ENCODE data around the gene TMEM209.

The TMEM209 gene

DNA sequence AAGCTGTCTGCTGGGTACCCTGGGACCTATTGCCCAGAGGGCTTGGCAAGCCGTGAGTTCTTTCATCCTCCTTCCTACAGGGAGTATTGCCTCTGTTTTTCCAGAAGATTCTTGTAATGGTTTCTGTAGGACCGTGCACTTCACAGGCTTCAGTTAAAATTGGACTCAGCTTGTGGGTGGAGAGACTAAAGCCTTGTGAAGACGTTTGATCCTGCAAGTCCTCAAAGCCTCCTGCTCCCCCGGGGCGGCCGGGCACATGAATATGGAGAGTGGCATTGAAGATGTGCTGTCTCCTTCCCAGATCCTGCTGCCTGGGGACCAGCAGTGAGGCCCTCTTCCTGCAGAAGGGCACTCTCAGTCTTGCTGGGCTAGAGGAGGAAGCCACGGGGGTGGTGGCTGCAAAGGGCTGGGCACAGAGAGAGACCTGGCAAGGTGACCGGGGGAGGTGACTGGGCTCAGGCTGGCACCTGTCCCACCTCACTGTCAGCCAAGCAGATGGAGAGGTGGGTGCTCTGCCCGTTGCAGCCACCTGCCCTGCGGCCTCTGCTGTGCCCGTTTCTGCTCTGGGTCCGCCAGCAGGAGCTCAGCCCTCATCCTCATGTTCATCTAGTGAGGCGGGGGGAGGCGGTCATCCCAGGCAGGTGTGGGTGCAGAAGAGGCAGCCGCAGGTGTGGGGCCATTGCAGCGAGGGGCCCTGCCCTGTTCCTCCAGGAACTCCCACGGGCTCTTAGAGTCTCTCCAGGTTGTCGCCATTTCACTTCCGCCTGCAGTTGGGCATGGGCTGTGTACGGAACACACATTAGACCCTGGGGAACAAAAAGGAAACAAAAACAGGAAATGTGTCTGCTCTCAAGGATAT is 55.7 kb downstream of the TMEM209 start:
- Histone ChIP-seq H3K4me3 (ENCODE audit: low read depth, low read length, poor library complexity, severe bottlenecking) (peak overlapping the region; percentile 10), H3K36me3 (ENCODE audit: insufficient read depth, low read length) (no peaks in the 10 kb centered on the region), H2AFZ (ENCODE audit: low read length) (no peak overlapping the region), H3K79me2 (ENCODE audit: insufficient read depth, low read length) (no peaks in the 10 kb centered on the region), H3F3A (ENCODE audit: insufficient read depth, low read length) (peaks cover 10% of the 10 kb centered on the region; the same call in 1 of the 2 replicates), H3K9me3 (ENCODE audit: low read length) (no peaks in the 10 kb centered on the region), H3K4me1 (ENCODE audit: insufficient read depth, low read length, severe bottlenecking) (peaks cover 34% of the 10 kb centered on the region), H3K9ac (ENCODE audit: low read length) (no peak overlapping the region), H4K20me1 (ENCODE audit: insufficient read depth, low read length) (no peaks in the 10 kb centered on the region), H3K4me2 (ENCODE audit: low read length) (peak overlapping the region; percentile 42), H3K9me2 (ENCODE audit: low read depth, low read length) (no peaks in the 10 kb centered on the region), H3K27ac (ENCODE audit: low read depth, low read length, poor library complexity, severe bottlenecking) (peak overlapping the region; percentile 79), H3K27me3 (ENCODE audit: insufficient read depth, low read length) (no peaks in the 10 kb centered on the region)
- TF ChIP-seq EZH2 (IDR thresholded peaks at IDR 0.05; ENCODE audit: borderline replicate concordance, low read length), result no peak
- TF ChIP-seq, protein P1, sequence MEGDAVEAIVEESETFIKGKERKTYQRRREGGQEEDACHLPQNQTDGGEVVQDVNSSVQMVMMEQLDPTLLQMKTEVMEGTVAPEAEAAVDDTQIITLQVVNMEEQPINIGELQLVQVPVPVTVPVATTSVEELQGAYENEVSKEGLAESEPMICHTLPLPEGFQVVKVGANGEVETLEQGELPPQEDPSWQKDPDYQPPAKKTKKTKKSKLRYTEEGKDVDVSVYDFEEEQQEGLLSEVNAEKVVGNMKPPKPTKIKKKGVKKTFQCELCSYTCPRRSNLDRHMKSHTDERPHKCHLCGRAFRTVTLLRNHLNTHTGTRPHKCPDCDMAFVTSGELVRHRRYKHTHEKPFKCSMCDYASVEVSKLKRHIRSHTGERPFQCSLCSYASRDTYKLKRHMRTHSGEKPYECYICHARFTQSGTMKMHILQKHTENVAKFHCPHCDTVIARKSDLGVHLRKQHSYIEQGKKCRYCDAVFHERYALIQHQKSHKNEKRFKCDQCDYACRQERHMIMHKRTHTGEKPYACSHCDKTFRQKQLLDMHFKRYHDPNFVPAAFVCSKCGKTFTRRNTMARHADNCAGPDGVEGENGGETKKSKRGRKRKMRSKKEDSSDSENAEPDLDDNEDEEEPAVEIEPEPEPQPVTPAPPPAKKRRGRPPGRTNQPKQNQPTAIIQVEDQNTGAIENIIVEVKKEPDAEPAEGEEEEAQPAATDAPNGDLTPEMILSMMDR (IDR thresholded peaks at IDR 0.05; ENCODE audit: low read length), result no peak

DNA sequence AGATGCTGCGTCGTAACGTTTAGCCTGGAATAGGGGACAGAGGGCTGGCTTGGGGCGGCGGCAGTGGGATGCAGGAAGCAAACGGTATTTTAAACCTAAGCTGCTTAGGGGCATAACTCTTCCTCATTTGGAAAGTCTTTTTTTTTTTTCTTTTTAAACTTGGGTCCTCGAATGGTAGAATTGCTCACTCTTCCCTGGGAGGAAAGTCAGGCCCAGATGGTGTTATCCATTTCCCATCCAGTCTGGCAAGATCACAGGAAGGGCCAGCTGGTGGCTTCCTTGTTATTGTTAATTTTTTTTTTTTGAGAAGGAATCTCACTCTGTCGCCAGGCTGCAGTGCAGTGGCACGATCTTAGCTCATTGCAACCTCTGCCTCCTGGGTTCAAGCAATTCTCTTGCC is 56.6 kb downstream of the TMEM209 start:
- no peak overlapping the region for H3K4me2 ChIP-seq (ENCODE audit: low read length)
- no peaks in the 10 kb centered on the region for H3K36me3 ChIP-seq (ENCODE audit: insufficient read depth, low read length)
- no peaks in the 10 kb centered on the region for H3K79me2 ChIP-seq (ENCODE audit: insufficient read depth, low read length)
- peaks cover 10% of the 10 kb centered on the region; the same call in 1 of the 2 replicates for H3F3A ChIP-seq (ENCODE audit: insufficient read depth, low read length)
- no peak overlapping the region for H3K4me3 ChIP-seq (ENCODE audit: low read depth, low read length, poor library complexity, severe bottlenecking)
- H3K4me1 ChIP-seq (ENCODE audit: insufficient read depth, low read length, severe bottlenecking), result peaks cover 26% of the 10 kb centered on the region
- no peak for TF ChIP-seq EZH2 (IDR thresholded peaks at IDR 0.05; ENCODE audit: borderline replicate concordance, low read length)
- TF ChIP-seq, protein P1 (IDR thresholded peaks at IDR 0.05; ENCODE audit: low read length), result no peak
- no peak overlapping the region for H2AFZ ChIP-seq (ENCODE audit: low read length)
- no peaks in the 10 kb centered on the region for H3K9me3 ChIP-seq (ENCODE audit: low read length)
- no peaks in the 10 kb centered on the region for H4K20me1 ChIP-seq (ENCODE audit: insufficient read depth, low read length)
- H3K9ac ChIP-seq (ENCODE audit: low read length), result no peak overlapping the region
- H3K27ac ChIP-seq (ENCODE audit: low read depth, low read length, poor library complexity, severe bottlenecking), result no peak overlapping the region
- H3K9me2 ChIP-seq (ENCODE audit: low read depth, low read length), result no peaks in the 10 kb centered on the region
- H3K27me3 ChIP-seq (ENCODE audit: insufficient read depth, low read length), result no peaks in the 10 kb centered on the region

DNA sequence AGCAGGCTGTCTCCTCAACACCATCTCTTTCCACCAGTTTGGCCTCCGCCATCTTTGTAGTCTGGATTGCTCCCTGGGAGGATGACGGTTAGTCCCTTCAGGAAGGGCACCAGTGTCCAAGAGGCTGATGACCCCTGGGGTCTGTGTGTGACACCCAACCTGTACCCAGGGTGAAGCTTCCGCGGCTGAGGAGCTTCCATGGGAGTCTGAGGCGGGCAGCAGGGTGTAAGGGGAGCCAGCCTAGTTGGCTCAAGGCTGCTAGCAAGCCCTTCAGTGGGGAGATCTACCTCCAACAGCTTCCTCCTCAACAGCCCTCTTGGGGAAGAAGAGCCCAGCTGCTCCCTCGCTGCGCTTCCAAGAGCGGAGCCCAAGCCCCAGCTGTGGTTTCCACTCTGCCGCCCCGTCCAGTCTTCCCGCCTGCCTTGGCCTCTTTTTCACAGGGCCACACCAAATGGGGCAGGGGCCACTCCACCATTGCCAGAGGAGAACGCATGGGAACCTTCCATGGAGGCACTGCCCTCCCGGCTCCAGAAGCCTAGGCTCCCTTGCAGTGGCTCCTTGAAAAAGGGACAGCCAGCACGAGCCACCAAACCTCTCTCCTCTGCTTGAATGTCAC is 57.4 kb downstream of the TMEM209 start:
- Histone ChIP-seq H3K4me2 (ENCODE audit: low read length) (no peak overlapping the region), H3K79me2 (ENCODE audit: insufficient read depth, low read length) (no peaks in the 10 kb centered on the region), H3F3A (ENCODE audit: insufficient read depth, low read length) (peaks cover 10% of the 10 kb centered on the region; the same call in 1 of the 2 replicates), H3K27me3 (ENCODE audit: insufficient read depth, low read length) (no peaks in the 10 kb centered on the region), H3K27ac (ENCODE audit: low read depth, low read length, poor library complexity, severe bottlenecking) (no peak overlapping the region), H3K9me3 (ENCODE audit: low read length) (no peaks in the 10 kb centered on the region), H3K4me1 (ENCODE audit: insufficient read depth, low read length, severe bottlenecking) (peaks cover 20% of the 10 kb centered on the region), H4K20me1 (ENCODE audit: insufficient read depth, low read length) (no peaks in the 10 kb centered on the region), H3K4me3 (ENCODE audit: low read depth, low read length, poor library complexity, severe bottlenecking) (no peak overlapping the region), H3K9ac (ENCODE audit: low read length) (no peak overlapping the region), H3K36me3 (ENCODE audit: insufficient read depth, low read length) (no peaks in the 10 kb centered on the region), H2AFZ (ENCODE audit: low read length) (no peak overlapping the region), H3K9me2 (ENCODE audit: low read depth, low read length) (no peaks in the 10 kb centered on the region)
- TF ChIP-seq EZH2 (IDR thresholded peaks at IDR 0.05; ENCODE audit: borderline replicate concordance, low read length), result no peak
- TF ChIP-seq, protein P1 (IDR thresholded peaks at IDR 0.05; ENCODE audit: low read length), result no peak
